H1 (cell line): ENCODE data around the gene C11orf65. TPM values are rescaled to one million over a fixed set of nuclear protein-coding genes. Genes with fewer than 3 reads are reported as not detected.

Experiments used
- CTCF ChIA-PET: fragments of 300-600 bp; sonication (Branson Sonifier 250); formaldehyde crosslinking; loops from one replicate; lab custom pipeline; 2021; ENCODE audit not compliant: partially characterized antibody; lab: Charles Lee
- POLR2A ChIA-PET: fragments of 300-600 bp; sonication (Branson Sonifier 250); formaldehyde crosslinking; loops from one replicate; lab custom pipeline; 2021; ENCODE audit warnings: inconsistent platforms; ENCODE audit not compliant: partially characterized antibody; lab: Charles Lee
- DNase-seq, 2 experiments: peaks; one replicate each; pipeline versions ENCODE4 v3.0.0 to v3.0.0-alpha.2; 2010 to 2022; ENCODE audit warnings: low spot score in 2 of 2, low read depth in 1 of 2, mixed read lengths in 1 of 2
- FAIRE-seq: peaks from 2 replicates; lab custom pipeline; 2011; peaks lifted over from hg19 to GRCh38; lab: Jason Lieb, UNC
- H2AFZ ChIP-seq: 2 replicates; pipeline ENCODE4 v1.8.1; 2012; ENCODE audit warnings: low read length, inconsistent platforms
- H2AK5ac ChIP-seq: 2 replicates; pipeline ENCODE4 v1.6.1; 2013; ENCODE audit warnings: low read depth, low read length
- H2BK120ac ChIP-seq: replicated peaks from 2 replicates; pipeline ENCODE3; 2013; ENCODE audit warnings: low read depth, low read length, inconsistent platforms
- H2BK12ac ChIP-seq: 2 replicates; pipeline ENCODE4 v1.6.1; 2013; ENCODE audit warnings: low read depth, low read length
- H2BK15ac ChIP-seq: 2 replicates; pipeline ENCODE4 v1.6.1; 2013; ENCODE audit warnings: low read length
- H2BK20ac ChIP-seq: 2 replicates; pipeline ENCODE4 v1.6.1; 2013; ENCODE audit warnings: low read length
- H2BK5ac ChIP-seq: 2 replicates; pipeline ENCODE4 v1.6.1; 2013; ENCODE audit warnings: low read depth, low read length
- H3K14ac ChIP-seq: 2 replicates; pipeline ENCODE4 v1.6.1; 2013; ENCODE audit warnings: inconsistent platforms; ENCODE audit not compliant: insufficient read length
- H3K18ac ChIP-seq: 2 replicates; pipeline ENCODE4 v1.6.1; 2013; ENCODE audit warnings: low read length; ENCODE audit errors: extremely low read depth
- H3K23ac ChIP-seq: 2 replicates; pipeline ENCODE4 v1.6.1; 2013; ENCODE audit warnings: inconsistent platforms; ENCODE audit not compliant: insufficient read length
- H3K23me2 ChIP-seq: 2 replicates; pipeline ENCODE4 v1.6.1; 2013; ENCODE audit warnings: low read depth, low read length
- H3K27ac ChIP-seq: 2 replicates; pipeline ENCODE4 v1.6.1; 2011; ENCODE audit warnings: low read depth, low read length, inconsistent platforms
- H3K27me3 ChIP-seq, 4 experiments: replicated peaks in 1 of 4; 1 replicate in 1 of 4; 2 replicates in 3 of 4; pipeline versions ENCODE4 v1.6.1 to v1.8.1; 2011 to 2013; ENCODE audit warnings: low read length in 3 of 4, mild to moderate bottlenecking in 3 of 4, inconsistent platforms in 2 of 4, mixed read lengths in 2 of 4, moderate library complexity in 1 of 4; ENCODE audit not compliant: control insufficient read depth in 3 of 4, insufficient read depth in 3 of 4; ENCODE audit errors: extremely low read depth in 1 of 4
- H3K36me3 ChIP-seq, 4 experiments: 2 replicates each; pipeline versions ENCODE4 v1.6.1 to v1.8.1; 2011 to 2013; ENCODE audit warnings: mild to moderate bottlenecking in 4 of 4, low read length in 3 of 4, moderate library complexity in 2 of 4, control low read depth in 1 of 4, inconsistent platforms in 1 of 4; ENCODE audit not compliant: insufficient read depth in 4 of 4, control insufficient read depth in 2 of 4
- H3K4ac ChIP-seq: replicated peaks from 2 replicates; pipeline ENCODE3; 2013; ENCODE audit warnings: low read length, low read depth, mixed read lengths, inconsistent platforms; ENCODE audit not compliant: insufficient read length
- H3K4me1 ChIP-seq, 4 experiments: replicated peaks in 1 of 4; 1 replicate in 1 of 4; 2 replicates in 3 of 4; pipeline versions ENCODE4 v1.6.1 to v1.8.1; 2011 to 2013; ENCODE audit warnings: low read length in 3 of 4, inconsistent platforms in 2 of 4, mixed read lengths in 1 of 4; ENCODE audit not compliant: insufficient read depth in 4 of 4, control insufficient read depth in 3 of 4
- H3K4me2 ChIP-seq, 2 experiments: 2 replicates each; pipeline versions ENCODE4 v1.6.1 to v1.8.1; 2011 to 2013; ENCODE audit warnings: low read depth in 2 of 2, low read length in 2 of 2, control low read depth in 1 of 2, inconsistent platforms in 1 of 2, mild to moderate bottlenecking in 1 of 2; ENCODE audit not compliant: insufficient read depth in 1 of 2
- H3K4me3 ChIP-seq, 4 experiments: fragments of 200-600, 300-600 bp in 1 of 4; sonication (generic), shearing (Covaris generic), sonication (Bioruptor Twin) in 1 of 4; 2 replicates each; pipeline versions ENCODE4 v1.5.1 to v1.8.1; 2011 to 2016; ENCODE audit warnings: low read length in 4 of 4, low read depth in 3 of 4, control low read depth in 2 of 4, inconsistent platforms in 2 of 4, mild to moderate bottlenecking in 2 of 4, mixed read lengths in 1 of 4, moderate library complexity in 1 of 4; ENCODE audit not compliant: insufficient read depth in 2 of 4; ENCODE audit errors: extremely low read depth in 1 of 4
- H3K56ac ChIP-seq: replicated peaks from 2 replicates; pipeline ENCODE3; 2013; ENCODE audit warnings: low read depth, mild to moderate bottlenecking, mixed read lengths, low read length, inconsistent platforms; ENCODE audit not compliant: insufficient read length
- H3K79me1 ChIP-seq: 2 replicates; pipeline ENCODE4 v1.6.1; 2013; ENCODE audit warnings: low read depth, low read length, control low read depth
- H3K79me2 ChIP-seq, 2 experiments: 2 replicates each; pipeline versions ENCODE4 v1.6.1 to v1.8.1; 2012 to 2013; ENCODE audit warnings: low read length in 2 of 2, mild to moderate bottlenecking in 2 of 2, inconsistent platforms in 1 of 2; ENCODE audit not compliant: insufficient read depth in 2 of 2, control insufficient read depth in 1 of 2
- H3K9ac ChIP-seq, 4 experiments: replicated peaks in 1 of 4; 1 replicate in 1 of 4; 2 replicates in 3 of 4; pipeline versions ENCODE4 v1.6.1 to v1.8.1; 2011 to 2013; ENCODE audit warnings: low read depth in 3 of 4, low read length in 3 of 4, control low read depth in 2 of 4, mild to moderate bottlenecking in 2 of 4, moderate library complexity in 2 of 4, inconsistent platforms in 1 of 4; ENCODE audit errors: extremely low read depth in 1 of 4
- H3K9me3 ChIP-seq, 2 experiments: 2 replicates each; pipeline versions ENCODE4 v1.6.1 to v1.8.1; 2012 to 2013; ENCODE audit warnings: mild to moderate bottlenecking in 2 of 2, moderate library complexity in 2 of 2, control low read depth in 1 of 2, inconsistent platforms in 1 of 2, low read depth in 1 of 2, low read length in 1 of 2, mixed read lengths in 1 of 2; ENCODE audit not compliant: insufficient read depth in 2 of 2
- H4K20me1 ChIP-seq, 2 experiments: replicated peaks in 1 of 2; 2 replicates each; pipeline versions ENCODE3 to v1.8.1; 2011 to 2013; ENCODE audit warnings: inconsistent platforms in 2 of 2, low read length in 2 of 2, mild to moderate bottlenecking in 1 of 2; ENCODE audit not compliant: insufficient read depth in 2 of 2, control insufficient read depth in 1 of 2
- H4K5ac ChIP-seq: 2 replicates; pipeline ENCODE4 v1.6.1; 2013; ENCODE audit warnings: low read length, low read depth, mixed read lengths, inconsistent platforms; ENCODE audit not compliant: insufficient read length
- H4K8ac ChIP-seq: 2 replicates; pipeline ENCODE4 v1.8.0; 2013; ENCODE audit warnings: mild to moderate bottlenecking, moderate library complexity, low read length, inconsistent platforms; ENCODE audit not compliant: insufficient read depth; ENCODE audit errors: extremely low read depth
- H4K91ac ChIP-seq: replicated peaks from 2 replicates; pipeline ENCODE3; 2013; ENCODE audit warnings: low read length, mixed read lengths, inconsistent platforms; ENCODE audit not compliant: insufficient read length
- BRCA1 ChIP-seq: IDR thresholded peaks from 2 replicates; pipeline ENCODE4 v1.6.1; 2012; ENCODE audit warnings: low read depth, low read length, improper control_type of control experiment
- CEBPB ChIP-seq: IDR thresholded peaks from 2 replicates; pipeline ENCODE4 v1.6.1; 2012; ENCODE audit warnings: low read depth, low read length
- CREB1 ChIP-seq: IDR thresholded peaks from 2 replicates; pipeline ENCODE4 v1.6.1; 2012; ENCODE audit warnings: inconsistent platforms
- FOSL1 ChIP-seq: IDR thresholded peaks from 2 replicates; pipeline ENCODE4 v1.6.1; 2011; ENCODE audit warnings: mild to moderate bottlenecking, low read depth, low read length, moderate library complexity; ENCODE audit not compliant: insufficient read depth
- GABPA ChIP-seq: IDR thresholded peaks from 2 replicates; pipeline ENCODE4 v1.6.1; 2011; ENCODE audit warnings: mild to moderate bottlenecking, low read length, moderate library complexity, borderline replicate concordance; ENCODE audit not compliant: insufficient read depth
- PHF8 ChIP-seq: fragments of 200-600 bp; sonication (generic); conservative IDR thresholded peaks from 2 replicates; pipeline ENCODE4 v1.7.1; 2012; ENCODE audit warnings: low read depth, mild to moderate bottlenecking, inconsistent platforms, low read length, moderate library complexity
- RXRA ChIP-seq: IDR thresholded peaks from 2 replicates; pipeline ENCODE4 v1.6.1; 2011; ENCODE audit warnings: low read depth, mild to moderate bottlenecking, low read length, moderate library complexity; ENCODE audit not compliant: insufficient read depth
- TAF7 ChIP-seq: optimal IDR thresholded peaks from 2 replicates; pipeline ENCODE3; 2011; ENCODE audit warnings: low read depth, mild to moderate bottlenecking, inconsistent platforms, low read length, moderate library complexity, borderline replicate concordance
- WGBS, 2 experiments: shearing (Covaris generic) in 1 of 2; methylation state at CpG; one replicate each; pipeline versions ENCODE4 v1.1.6 to v1.1.7; 2013 to 2015; ENCODE audit warnings: low lambda C conversion rate in 2 of 2, mixed read lengths in 2 of 2, inconsistent platforms in 1 of 2, low coverage in 1 of 2, missing lambda C conversion rate in 1 of 2; ENCODE audit not compliant: insufficient replicate concordance in 2 of 2, insufficient coverage in 1 of 2, insufficient read length in 1 of 2; ENCODE audit errors: extremely low coverage in 1 of 2, missing lambda C conversion rate in 1 of 2; 5-methylcytosine and 5-hydroxymethylcytosine counted together
- polyA plus RNA-seq, 7 experiments: library from polyadenylated mRNA; depleted of rRNA in 3 of 7; stranded (reverse) in 5 of 7; unstranded in 2 of 7; fragments of >200 nt in 5 of 7; fragments of 200-250 nt in 2 of 7; gene quantifications; 1 replicate in 5 of 7; 2 replicates in 1 of 7; 4 replicates in 1 of 7; pipeline versions ENCODE4 v1.2.1 to v1.2.3, GENCODE V29; 2011 to 2013; ENCODE audit warnings: missing spikeins in 2 of 7, mixed read lengths in 2 of 7
- total RNA-seq: library from RNA; stranded (reverse); fragmentation: NEBNext Ultra II Directional; extraction: Animal tissue kit (Norgen Biotek cat#: 25700); gene quantifications from 2 replicates; pipeline ENCODE4 v1.2.1, GENCODE V29; 2021
- TF ChIP-seq, protein P1 (sequence below): IDR thresholded peaks from 2 replicates; pipeline ENCODE4 v1.6.1; 2011; ENCODE audit warnings: low read length, improper control_type of control experiment
- TF ChIP-seq, protein P2 (sequence below): IDR thresholded peaks from 2 replicates; pipeline ENCODE4 v1.6.1; 2011; ENCODE audit warnings: low read depth, mild to moderate bottlenecking, low read length; ENCODE audit not compliant: insufficient read depth

C11orf65 gene
- total and polyA plus RNA-seq, 2 of the 8 experiments (the other 6 are each of a cell fraction or from before 2014, with no cell fraction given), result 0.14 to 0.22 TPM

GRCh38 chr11:108453207-108453835 is 14.0 kb downstream of the C11orf65 start:
- Histone ChIP-seq H4K91ac (no peak overlapping the region), H3K4me3 (no peak overlapping the region), H2BK5ac (no peak overlapping the region), H2BK15ac (no peak overlapping the region), H3K14ac (no peak overlapping the region), H3K4me1 (no peaks in the 10 kb centered on the region), H4K20me1 (no peaks in the 10 kb centered on the region), H3K56ac (no peak overlapping the region), H3K4ac (no peak overlapping the region), H2AK5ac (no peak overlapping the region), H2BK12ac (no peak overlapping the region), H3K36me3 (no peaks in the 10 kb centered on the region), H2AFZ (no peak overlapping the region), H4K8ac (no peak overlapping the region), H2BK20ac (no peak overlapping the region), H4K5ac (no peak overlapping the region), H3K9me3 (peaks cover 0 to 6% of the 10 kb centered on the region in 2 experiments; a peak in 1 of 4 replicates), H3K4me2 (no peak overlapping the region), H3K9ac (no peak overlapping the region)
- POLR2A ChIA-PET, result no interaction called here
- FAIRE-seq, result no peak
- DNase-seq, result no peak
- 86% methylated on average over 2 of the region's 2 CpGs; no CpG with 5 or more reads in 1 of the 2 experiments for WGBS, 2 experiments
- no peak for TF ChIP-seq PHF8
- TF ChIP-seq FOSL1, result no peak
- TF ChIP-seq, protein P1, sequence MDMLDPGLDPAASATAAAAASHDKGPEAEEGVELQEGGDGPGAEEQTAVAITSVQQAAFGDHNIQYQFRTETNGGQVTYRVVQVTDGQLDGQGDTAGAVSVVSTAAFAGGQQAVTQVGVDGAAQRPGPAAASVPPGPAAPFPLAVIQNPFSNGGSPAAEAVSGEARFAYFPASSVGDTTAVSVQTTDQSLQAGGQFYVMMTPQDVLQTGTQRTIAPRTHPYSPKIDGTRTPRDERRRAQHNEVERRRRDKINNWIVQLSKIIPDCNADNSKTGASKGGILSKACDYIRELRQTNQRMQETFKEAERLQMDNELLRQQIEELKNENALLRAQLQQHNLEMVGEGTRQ, result no peak
- TF ChIP-seq RXRA, result no peak
- TF ChIP-seq CEBPB, result no peak
- no peak for TF ChIP-seq CREB1
- no peak for TF ChIP-seq BRCA1
- TF ChIP-seq GABPA, result no peak
- TF ChIP-seq TAF7, result no peak
- TF ChIP-seq, protein P2, sequence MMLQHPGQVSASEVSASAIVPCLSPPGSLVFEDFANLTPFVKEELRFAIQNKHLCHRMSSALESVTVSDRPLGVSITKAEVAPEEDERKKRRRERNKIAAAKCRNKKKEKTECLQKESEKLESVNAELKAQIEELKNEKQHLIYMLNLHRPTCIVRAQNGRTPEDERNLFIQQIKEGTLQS, result no peak
- TF ChIP-seq, all 59 proteins: peak for 0
- no peak overlapping the region for H2BK120ac ChIP-seq
- H3K18ac ChIP-seq, result no peak overlapping the region
- CTCF ChIA-PET, result no interaction called here
- H3K27ac ChIP-seq, result no peak overlapping the region
- H3K79me1 ChIP-seq, result no peaks in the 10 kb centered on the region
- peaks cover 0 to 1% (median 0%) of the 10 kb centered on the region in 4 experiments; a peak in 1 of 7 replicates for H3K27me3 ChIP-seq
- H3K79me2 ChIP-seq, result no peaks in the 10 kb centered on the region
- H3K23me2 ChIP-seq, result no peaks in the 10 kb centered on the region
- H3K23ac ChIP-seq, result no peak overlapping the region
